Stimulated activated CD4-positive, alpha-beta T cell treated with anti-CD3 and anti-CD28 coated beads, Interleukin-1b, Interleukin-23, amount 100 ng/mL, for 48 hours (primary cell): ENCODE data around the gene LMNA.
"Not testable (repeated sequence)": the region's sequence is repeated elsewhere in the genome, so short reads cannot be mapped to it uniquely, and the experiment has no call there.

Source experiments
- DNase-seq: peaks from one replicate; pipeline ENCODE4 v3.0.0-alpha.2; 2020

Gene LMNA

DNA sequence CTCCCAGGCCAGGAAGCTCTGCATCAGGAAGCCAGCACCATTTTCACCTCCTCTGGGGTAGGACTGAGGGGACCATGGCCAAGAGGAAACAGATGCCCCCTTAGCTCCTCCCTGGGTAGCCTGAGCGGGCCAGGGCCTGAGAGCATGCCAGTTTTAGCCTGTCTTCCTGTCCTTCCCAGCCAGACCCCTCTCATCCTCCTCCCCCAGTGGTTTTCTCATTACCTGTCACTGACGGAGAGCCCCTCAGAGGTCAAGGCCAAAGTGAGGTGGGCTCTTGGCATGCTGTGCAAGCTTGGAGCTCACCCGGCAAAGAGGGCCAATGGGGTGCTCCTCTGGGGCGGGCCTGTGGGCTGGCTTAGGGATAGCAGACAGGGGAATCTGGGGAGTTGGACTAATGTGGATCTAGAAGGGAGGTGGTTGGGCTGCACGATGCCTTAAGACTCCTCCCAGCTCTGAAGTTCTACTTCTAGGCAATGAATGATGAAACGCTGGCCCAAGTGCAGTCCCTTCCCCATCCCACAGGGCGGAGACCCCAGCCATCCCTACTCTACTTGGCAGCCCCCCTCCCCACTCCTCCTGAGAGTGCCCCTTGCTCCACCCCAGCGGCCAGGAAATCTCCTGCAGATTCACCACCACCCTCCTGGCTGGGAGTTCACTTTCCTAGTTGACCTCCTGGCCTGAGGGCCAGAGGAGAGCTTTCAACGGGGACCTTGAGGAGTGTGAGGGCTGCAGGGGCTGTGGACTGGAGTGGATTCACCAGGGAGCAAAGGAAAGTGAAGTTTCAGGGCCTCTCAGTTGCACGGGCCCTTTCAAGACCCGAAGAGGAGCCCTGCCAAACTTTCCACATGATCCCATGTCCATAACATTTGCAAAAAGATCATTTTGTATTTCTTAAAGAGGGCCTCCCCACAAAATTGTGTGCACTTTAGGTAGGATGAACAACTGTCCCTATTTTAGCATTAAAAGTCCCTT lies 9.4 kb upstream of the LMNA start:
- no peak for DNase-seq

DNA sequence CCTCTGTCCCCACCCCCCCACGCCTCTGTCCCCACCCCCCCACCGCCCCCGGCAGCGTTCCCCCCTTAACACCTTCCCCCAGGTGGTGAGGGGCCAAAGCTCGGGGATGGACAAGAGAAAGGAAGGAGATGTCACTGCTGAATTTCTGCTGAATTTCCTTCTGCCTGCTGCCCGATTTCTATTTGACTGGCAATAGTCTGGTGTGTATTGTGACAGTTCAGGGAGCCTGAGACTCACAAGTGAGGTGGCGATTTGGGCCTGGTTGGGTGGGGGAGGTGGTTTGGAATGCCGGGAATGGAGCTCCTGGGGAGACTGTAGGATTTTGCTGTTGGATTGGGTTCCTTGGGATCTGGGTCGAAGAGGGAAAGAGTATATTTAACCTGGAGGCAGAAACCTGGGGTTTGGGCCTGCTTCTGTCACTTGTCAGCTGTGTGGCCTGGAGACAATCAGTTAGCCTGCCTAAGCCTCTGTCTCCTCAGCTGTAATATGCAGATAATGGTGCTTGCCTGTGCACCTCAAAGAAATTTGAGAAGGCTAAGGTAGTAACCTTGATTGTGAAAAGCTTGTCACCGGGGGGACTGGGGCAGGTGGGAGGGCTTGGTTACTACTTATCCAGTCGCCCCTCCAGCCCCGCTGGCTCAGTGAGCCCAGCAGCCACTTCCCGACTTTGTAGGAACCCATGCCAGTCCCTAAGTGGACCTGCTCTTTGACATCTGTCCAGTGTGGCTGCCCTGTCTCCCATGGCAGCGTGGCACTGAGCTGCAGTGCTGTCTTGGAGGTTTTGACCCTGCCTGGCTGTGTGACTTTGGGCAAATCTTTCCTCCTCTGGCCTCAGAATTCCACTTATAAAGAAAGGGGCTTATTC lies 7.7 kb upstream of the LMNA start:
- no peak for DNase-seq

DNA sequence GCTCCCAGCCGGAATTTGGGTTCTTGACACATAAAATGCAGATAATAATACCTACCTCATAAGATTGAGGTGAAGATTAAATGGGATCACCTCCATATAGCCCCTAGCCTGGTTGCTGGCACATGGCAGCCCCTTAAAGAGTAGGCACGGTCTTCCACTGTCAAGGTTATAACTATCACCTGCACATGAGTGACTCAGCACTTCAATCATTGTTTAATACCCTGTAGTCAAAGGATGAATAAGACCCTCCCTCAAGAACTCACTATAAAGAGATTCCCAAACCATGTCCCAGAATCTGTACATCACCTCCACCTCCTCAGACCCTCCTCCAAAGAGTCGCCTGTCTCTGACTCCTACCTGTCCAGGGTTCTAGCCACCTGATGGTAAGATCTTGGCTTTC lies 6.5 kb upstream of the LMNA start:
- DNase-seq: no peak

DNA sequence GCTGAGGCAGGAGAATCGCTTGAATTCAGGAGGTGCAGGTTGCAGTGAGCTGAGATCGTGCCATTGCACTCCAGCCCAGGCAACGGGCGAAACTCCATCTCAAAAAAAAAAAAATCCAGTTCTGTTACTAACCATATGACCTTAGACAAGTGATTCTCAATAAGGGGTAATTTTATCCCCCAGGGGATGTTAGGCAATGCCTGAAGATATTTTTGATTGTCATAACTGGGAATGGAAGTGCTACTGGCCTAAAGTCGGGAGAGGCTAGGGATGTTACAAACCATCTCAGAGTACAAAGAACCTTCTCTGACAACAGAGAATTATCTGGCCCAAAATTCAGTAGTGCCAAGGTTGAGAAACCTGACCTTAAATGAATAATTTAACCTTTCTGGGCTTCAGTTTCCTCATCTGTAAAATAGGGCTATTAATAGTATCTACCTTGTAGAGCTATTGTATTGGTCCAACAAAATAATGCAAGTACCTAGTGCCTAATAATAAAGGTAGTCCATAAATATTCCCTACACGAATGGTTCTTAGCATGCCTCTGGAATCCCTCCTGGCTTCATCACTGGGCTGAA lies 5.8 kb upstream of the LMNA start:
- DNase-seq: no peak

GRCh38 chr1:156110252-156110651 lies 4.3 kb upstream of the LMNA start:
- no peak for DNase-seq

DNA sequence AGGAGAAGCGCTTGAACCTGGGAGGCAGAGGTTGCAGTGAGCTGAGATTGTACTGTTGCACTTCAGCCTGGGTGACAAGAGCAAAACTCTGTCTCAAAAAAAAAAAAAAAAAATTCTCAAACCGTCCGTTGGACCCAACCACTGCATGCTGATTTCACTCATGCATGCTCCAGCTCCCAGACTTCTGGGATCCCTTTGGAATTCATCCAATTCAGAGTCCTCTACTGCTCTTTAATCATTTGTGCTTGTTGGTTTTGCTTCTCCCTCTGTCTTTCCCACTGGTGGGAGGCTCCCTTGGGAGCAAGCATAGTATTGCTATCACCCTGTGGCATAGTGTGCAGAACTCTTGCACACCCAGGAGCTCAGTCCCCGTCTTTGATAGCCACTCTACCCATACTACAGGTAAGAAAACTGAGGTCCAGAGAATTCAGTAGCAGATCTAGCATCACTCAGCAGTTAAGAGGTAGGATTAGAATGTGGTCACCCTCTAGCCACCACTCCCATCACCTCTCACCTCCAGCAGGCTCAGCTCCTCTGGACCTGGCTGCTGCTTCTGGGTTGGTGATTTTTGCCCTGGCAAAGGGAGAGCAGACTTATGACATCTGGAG lies 3.1 kb upstream of the LMNA start:
- no peak for DNase-seq

- DNase-seq: no peak
These were observed 2.0 kb upstream of the LMNA start for GRCh38 chr1:156112276-156113137.

DNA sequence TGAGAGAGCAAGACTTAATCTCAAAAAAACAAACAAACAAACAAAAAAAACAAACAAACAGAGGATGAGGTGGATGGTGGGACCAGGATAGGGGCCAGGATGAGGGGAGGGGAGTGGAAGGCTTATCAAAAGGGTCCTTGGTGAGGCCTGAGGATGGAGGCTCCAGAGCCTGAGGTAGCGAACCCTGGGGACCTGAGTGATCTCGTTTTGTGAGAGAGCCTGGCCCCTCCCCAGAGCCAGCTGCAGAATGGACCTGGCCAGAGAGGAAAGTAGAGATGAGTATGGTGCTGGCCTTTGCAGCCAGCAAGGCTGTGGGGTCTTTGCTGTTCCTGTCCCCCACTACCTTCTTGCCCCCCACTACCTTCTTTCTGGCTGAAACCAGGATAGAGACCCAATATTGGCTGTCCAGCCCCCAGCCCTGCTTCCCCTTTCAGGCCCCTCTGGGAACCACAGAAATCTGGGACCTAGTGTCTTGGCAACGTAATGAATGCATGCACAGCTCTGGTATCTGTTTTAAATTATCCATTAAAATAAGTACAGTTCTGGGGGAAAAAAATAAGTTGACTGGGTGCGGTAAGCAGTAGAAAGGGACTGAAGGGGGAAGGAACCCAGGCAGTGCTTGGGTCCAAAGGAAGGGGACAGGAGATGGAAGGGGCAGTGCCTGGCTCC lies 1.1 kb upstream of the LMNA start:
- DNase-seq: no peak

DNA sequence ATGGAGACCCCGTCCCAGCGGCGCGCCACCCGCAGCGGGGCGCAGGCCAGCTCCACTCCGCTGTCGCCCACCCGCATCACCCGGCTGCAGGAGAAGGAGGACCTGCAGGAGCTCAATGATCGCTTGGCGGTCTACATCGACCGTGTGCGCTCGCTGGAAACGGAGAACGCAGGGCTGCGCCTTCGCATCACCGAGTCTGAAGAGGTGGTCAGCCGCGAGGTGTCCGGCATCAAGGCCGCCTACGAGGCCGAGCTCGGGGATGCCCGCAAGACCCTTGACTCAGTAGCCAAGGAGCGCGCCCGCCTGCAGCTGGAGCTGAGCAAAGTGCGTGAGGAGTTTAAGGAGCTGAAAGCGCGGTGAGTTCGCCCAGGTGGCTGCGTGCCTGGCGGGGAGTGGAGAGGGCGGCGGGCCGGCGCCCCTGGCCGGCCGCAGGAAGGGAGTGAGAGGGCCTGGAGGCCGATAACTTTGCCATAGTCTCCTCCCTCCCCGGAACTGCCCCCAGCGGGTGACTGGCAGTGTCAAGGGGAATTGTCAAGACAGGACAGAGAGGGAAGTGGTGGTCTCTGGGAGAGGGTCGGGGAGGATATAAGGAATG lies 505 bp downstream of the LMNA start:
- no peak for DNase-seq

GRCh38 chr1:156115514-156116374 lies 1.2 kb downstream of the LMNA start:
- no peak for DNase-seq

GRCh38 chr1:156116731-156117130 lies 2.2 kb downstream of the LMNA start:
- not testable (repeated sequence) for DNase-seq

DNA sequence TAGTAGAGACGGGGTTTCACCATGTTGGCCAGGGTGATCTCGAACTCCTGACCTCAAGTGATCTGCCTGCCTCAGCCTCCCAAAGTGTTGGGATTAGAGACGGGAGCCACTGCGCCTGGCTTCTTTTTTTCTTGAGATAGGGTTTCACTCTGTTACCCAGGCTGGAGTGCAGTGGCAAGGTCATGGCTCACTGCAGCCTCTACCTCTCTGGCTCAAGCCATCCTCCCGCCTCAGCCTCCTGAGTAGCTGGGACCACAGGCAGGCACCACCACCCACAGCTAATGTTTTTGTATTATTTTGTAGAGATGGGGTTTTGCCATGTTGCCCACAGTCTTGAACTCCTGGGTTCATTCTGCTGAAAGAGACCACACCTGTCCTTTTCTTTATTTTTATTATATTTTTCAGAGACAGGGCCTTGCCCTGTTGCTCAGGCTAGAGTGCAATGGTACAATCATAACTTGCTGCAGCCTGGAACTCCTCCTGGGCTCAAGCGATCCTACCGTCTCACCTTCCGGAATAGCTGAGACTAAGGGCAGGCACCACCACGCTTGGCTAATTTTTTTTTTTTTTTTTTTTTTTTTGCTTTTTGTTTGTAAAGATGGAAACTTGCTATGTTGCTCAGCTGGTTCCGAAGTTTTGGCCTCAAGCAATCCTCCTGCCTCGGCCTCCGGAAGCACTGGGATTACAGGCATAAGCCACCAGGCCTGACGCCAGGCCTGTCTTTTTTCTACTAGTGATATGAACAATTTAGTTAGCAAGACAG lies 3.1 kb downstream of the LMNA start:
- DNase-seq: no peak

DNA sequence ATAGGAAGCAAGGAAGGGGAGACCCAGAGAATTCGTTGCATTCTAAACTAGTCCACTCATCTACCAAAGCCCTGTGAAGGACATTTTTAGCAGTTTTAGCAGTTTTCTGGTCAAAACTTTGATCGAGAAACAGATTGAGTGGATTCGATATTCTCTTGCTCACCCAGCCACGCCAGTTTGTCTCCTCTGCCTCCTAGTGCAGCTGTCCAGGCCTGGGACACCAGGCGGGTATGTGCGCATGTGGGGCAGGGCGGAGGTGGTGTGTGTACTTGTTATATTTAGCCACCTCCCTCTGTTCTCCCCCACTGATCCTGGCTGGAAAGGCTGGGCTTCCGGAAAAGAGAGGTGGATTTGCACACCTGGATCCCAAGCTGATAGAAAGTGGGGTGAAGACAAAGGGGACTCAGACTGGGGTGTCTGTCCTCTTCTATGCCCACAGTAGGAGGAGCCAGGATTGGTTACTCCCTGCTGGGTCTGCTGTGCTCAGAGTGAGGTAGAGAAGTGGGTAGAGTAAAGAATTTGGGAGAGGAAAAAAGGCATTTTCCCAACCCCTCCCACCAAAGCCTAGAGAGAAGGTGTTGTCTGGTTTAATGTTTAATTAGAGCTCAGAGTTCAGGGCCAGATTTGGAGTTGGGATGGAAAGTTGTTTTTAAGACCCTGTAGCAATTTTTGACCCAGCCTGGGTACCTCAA lies 3.8 kb downstream of the LMNA start:
- DNase-seq: no peak

- DNase-seq: no peak
These were observed 5.1 kb downstream of the LMNA start for GRCh38 chr1:156119503-156120209.

GRCh38 chr1:156120318-156120717 lies 5.8 kb downstream of the LMNA start:
- no peak for DNase-seq

DNA sequence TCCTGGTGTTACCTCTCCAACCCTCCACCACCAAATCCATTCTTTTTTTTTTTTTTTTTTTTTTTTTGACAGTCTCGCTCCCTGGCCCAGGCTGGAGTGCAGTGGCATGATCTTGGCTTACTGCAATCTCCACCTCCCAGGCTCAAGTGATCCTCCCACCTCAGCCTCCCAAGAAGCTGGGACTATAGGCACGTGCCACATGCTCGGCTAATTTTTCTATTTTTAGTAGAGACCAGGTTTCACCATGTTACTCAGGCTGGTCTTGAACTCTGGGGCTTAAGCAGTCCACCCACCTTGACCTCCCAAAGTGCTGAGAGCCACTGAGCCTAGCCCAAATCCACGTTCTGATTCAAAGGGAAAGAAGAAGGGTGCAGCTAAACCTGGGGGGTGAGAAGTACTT lies 6.5 kb downstream of the LMNA start:
- not testable (repeated sequence) for DNase-seq

- DNase-seq: no peak
These were observed 6.9 kb downstream of the LMNA start for GRCh38 chr1:156121457-156121856.

DNA sequence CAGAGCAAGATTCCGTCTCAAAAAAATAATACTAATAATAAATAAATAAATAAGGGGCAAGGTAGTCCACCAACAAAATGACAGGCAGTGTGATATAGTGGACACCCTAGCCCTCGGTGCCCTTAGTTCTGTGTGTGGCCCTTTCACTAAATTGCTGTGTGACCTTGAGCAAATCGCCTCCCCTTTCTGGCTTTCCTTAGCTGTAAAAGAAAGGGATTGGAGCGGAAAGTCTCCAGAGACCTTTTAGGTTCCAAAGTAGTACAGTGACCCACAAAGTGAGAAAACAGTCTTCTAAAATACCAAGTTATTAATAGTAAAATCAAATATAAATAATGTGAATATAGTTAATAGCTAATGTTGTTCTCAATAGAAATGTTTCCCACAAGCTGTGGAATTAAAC lies 7.6 kb downstream of the LMNA start:
- no peak for DNase-seq
